ENCODE results near the gene TLE6.

The TLE6 gene

GRCh38 chr19:3012621-3013262 lies 35.4 kb downstream of the TLE6 start:
- H3K36me3 ChIP-seq (ENCODE audit: control insufficient read depth, low read length), result no peaks in the 10 kb centered on the region
- H3K9me3 ChIP-seq (ENCODE audit: control insufficient read depth, insufficient read depth, low read length), result no peaks in the 10 kb centered on the region
- no peaks in the 10 kb centered on the region for H3K4me1 ChIP-seq (ENCODE audit: control insufficient read depth, low read length)
- no peak overlapping the region for H3K4me2 ChIP-seq (ENCODE audit: low read length)
- no peaks in the 10 kb centered on the region for H3K79me2 ChIP-seq (ENCODE audit: control insufficient read depth, low read length)
- no peaks in the 10 kb centered on the region for H3K27me3 ChIP-seq (ENCODE audit: control insufficient read depth, low read length)
- no peaks in the 10 kb centered on the region for H3K9me2 ChIP-seq (replicated peaks; ENCODE audit: control insufficient read depth, low read length)
- no peak for TF ChIP-seq CTCF (IDR thresholded peaks at IDR 0.05; ENCODE audit: low read depth, low read length, poor library complexity, severe bottlenecking)
- TF ChIP-seq EZH2phosphoT487 (IDR thresholded peaks at IDR 0.05; ENCODE audit: borderline replicate concordance, low read length), result no peak
- H4K20me1 ChIP-seq (ENCODE audit: control insufficient read depth, insufficient read depth, low read depth, low read length), result no peaks in the 10 kb centered on the region
- no peak overlapping the region for H3K27ac ChIP-seq (ENCODE audit: low read depth, low read length)
- no peaks in the 10 kb centered on the region for H3F3A ChIP-seq (ENCODE audit: control insufficient read depth, insufficient read depth)
- H3K4me3 ChIP-seq (ENCODE audit: low read length), result no peak overlapping the region

GRCh38 chr19:3013263-3013725 lies 35.9 kb downstream of the TLE6 start:
- no peaks in the 10 kb centered on the region for H3K27me3 ChIP-seq (ENCODE audit: control insufficient read depth, low read length)

GRCh38 chr19:3014135-3014534 lies 36.8 kb downstream of the TLE6 start:
- no peak overlapping the region for H3K27ac ChIP-seq (ENCODE audit: low read depth, low read length)
- no peaks in the 10 kb centered on the region for H3K9me2 ChIP-seq (replicated peaks; ENCODE audit: control insufficient read depth, low read length)
- no peaks in the 10 kb centered on the region for H3F3A ChIP-seq (ENCODE audit: control insufficient read depth, insufficient read depth)
- H3K4me3 ChIP-seq (ENCODE audit: low read length), result no peak overlapping the region
- no peaks in the 10 kb centered on the region for H3K9me3 ChIP-seq (ENCODE audit: control insufficient read depth, insufficient read depth, low read length)
- H4K20me1 ChIP-seq (ENCODE audit: control insufficient read depth, insufficient read depth, low read depth, low read length), result no peaks in the 10 kb centered on the region
- no peaks in the 10 kb centered on the region for H3K79me2 ChIP-seq (ENCODE audit: control insufficient read depth, low read length)
- H3K36me3 ChIP-seq (ENCODE audit: control insufficient read depth, low read length), result no peaks in the 10 kb centered on the region
- no peak for TF ChIP-seq EZH2phosphoT487 (IDR thresholded peaks at IDR 0.05; ENCODE audit: borderline replicate concordance, low read length)
- TF ChIP-seq CTCF (IDR thresholded peaks at IDR 0.05; ENCODE audit: low read depth, low read length, poor library complexity, severe bottlenecking), result no peak
- no peaks in the 10 kb centered on the region for H3K4me1 ChIP-seq (ENCODE audit: control insufficient read depth, low read length)
- H3K4me2 ChIP-seq (ENCODE audit: low read length), result no peak overlapping the region
- no peaks in the 10 kb centered on the region for H3K27me3 ChIP-seq (ENCODE audit: control insufficient read depth, low read length)

More at GRCh38 chr19:3013263-3013725, 35.9 kb downstream of the TLE6 start:
- no peaks in the 10 kb centered on the region for H3K4me1 ChIP-seq (ENCODE audit: control insufficient read depth, low read length)
- TF ChIP-seq EZH2phosphoT487 (IDR thresholded peaks at IDR 0.05; ENCODE audit: borderline replicate concordance, low read length) (no peak), CTCF (IDR thresholded peaks at IDR 0.05; ENCODE audit: low read depth, low read length, poor library complexity, severe bottlenecking) (no peak)
- H3K36me3 ChIP-seq (ENCODE audit: control insufficient read depth, low read length), result no peaks in the 10 kb centered on the region
- no peak overlapping the region for H3K27ac ChIP-seq (ENCODE audit: low read depth, low read length)
- H3K9me2 ChIP-seq (replicated peaks; ENCODE audit: control insufficient read depth, low read length), result no peaks in the 10 kb centered on the region
- no peaks in the 10 kb centered on the region for H3F3A ChIP-seq (ENCODE audit: control insufficient read depth, insufficient read depth)
- no peak overlapping the region for H3K4me3 ChIP-seq (ENCODE audit: low read length)
- H4K20me1 ChIP-seq (ENCODE audit: control insufficient read depth, insufficient read depth, low read depth, low read length), result no peaks in the 10 kb centered on the region
- H3K9me3 ChIP-seq (ENCODE audit: control insufficient read depth, insufficient read depth, low read length), result no peaks in the 10 kb centered on the region
- no peak overlapping the region for H3K4me2 ChIP-seq (ENCODE audit: low read length)
- H3K79me2 ChIP-seq (ENCODE audit: control insufficient read depth, low read length), result no peaks in the 10 kb centered on the region
